ENCODE results near the gene ROGDI.

DNA sequence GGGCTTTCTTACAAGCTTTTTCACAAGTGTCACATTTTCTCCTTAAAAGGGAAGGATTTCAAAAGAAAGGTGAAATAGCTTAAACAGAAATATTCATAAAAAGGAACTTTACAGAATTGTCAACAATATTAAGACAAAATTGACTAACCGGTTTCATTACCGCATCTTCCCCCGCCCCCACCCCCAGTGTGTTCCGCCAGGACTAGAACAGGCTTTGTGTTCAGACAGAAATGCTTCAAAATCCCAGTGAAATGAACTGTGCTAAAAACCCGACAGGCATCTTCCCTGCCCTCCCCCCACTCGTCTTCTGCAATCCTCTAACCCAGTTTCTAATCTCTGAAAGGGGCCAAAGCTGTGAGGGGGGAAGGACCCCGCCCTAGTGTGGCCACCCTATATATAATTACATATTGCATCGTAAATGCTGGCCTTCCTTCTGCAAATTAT lies 990 bp upstream of the ROGDI start:
- TF ChIP-seq EP300 (IDR thresholded peaks at IDR 0.05) (no peak), CTCF (IDR thresholded peaks at IDR 0.05) (no peak), POLR2A (IDR thresholded peaks at IDR 0.05) (no peak)

Measured in suprapubic skin (tissue), 3 donors.